GM23338 (cell line): ENCODE measurements around the gene OR10C1. TPM values are rescaled to one million over a fixed set of nuclear protein-coding genes. Genes with fewer than 3 reads are reported as not detected.
"Not testable (repeated sequence)": the region's sequence is repeated elsewhere in the genome, so short reads cannot be mapped to it uniquely, and the experiment has no call there.

ENCODE experiments used
- ATAC-seq: fragments of 200-7000 bp; cut with Tn5 transposase; 3 replicates; pipeline ENCODE4 v1.9.1; 2020
- DNase-seq: peaks from one replicate; pipeline ENCODE4 v3.0.0-alpha.2; 2015; ENCODE audit warnings: low spot score
- H2AFZ ChIP-seq: fragments of 200-600 bp; sonication (generic); 2 replicates; pipeline ENCODE4 v1.8.0; 2016; ENCODE audit warnings: antibody characterized with exemption, mild to moderate bottlenecking, moderate library complexity
- H3F3A ChIP-seq: fragments of 200-600 bp; sonication (generic); replicated peaks from 2 replicates; pipeline ENCODE4 v1.8.0; 2017; ENCODE audit warnings: antibody characterized with exemption, mixed run types, low read depth
- H3K27ac ChIP-seq: fragments of 200-600 bp; sonication (generic); 2 replicates; pipeline ENCODE4 v1.6.1; 2016; ENCODE audit warnings: low read depth
- H3K27me3 ChIP-seq: fragments of 200-600 bp; sonication (generic); 2 replicates; pipeline ENCODE4 v1.8.0; 2016; ENCODE audit warnings: mild to moderate bottlenecking, mixed run types, moderate library complexity; ENCODE audit not compliant: insufficient read depth
- H3K36me3 ChIP-seq: fragments of 200-600 bp; sonication (generic); 2 replicates; pipeline ENCODE4 v1.8.0; 2016; ENCODE audit warnings: mild to moderate bottlenecking; ENCODE audit not compliant: insufficient read depth
- H3K4me1 ChIP-seq: fragments of 200-600 bp; sonication (generic); 2 replicates; pipeline ENCODE4 v1.8.0; 2016; ENCODE audit warnings: mild to moderate bottlenecking, moderate library complexity; ENCODE audit not compliant: insufficient read depth
- H3K4me2 ChIP-seq: fragments of 200-600 bp; sonication (generic); 2 replicates; pipeline ENCODE4 v1.7.1; 2017; ENCODE audit warnings: mixed run types
- H3K4me3 ChIP-seq: fragments of 200-600 bp; sonication (generic); 2 replicates; pipeline ENCODE4 v1.6.1; 2016; ENCODE audit warnings: mixed run types
- H3K79me2 ChIP-seq: fragments of 200-600 bp; sonication (generic); replicated peaks from 2 replicates; pipeline ENCODE4 v1.8.0; 2017; ENCODE audit warnings: mild to moderate bottlenecking; ENCODE audit not compliant: insufficient read depth
- H3K9me2 ChIP-seq: fragments of 200-600 bp; sonication (generic); 2 replicates; pipeline ENCODE4 v1.8.0; 2017; ENCODE audit not compliant: insufficient read depth
- H4K20me1 ChIP-seq: fragments of 200-600 bp; sonication (generic); replicated peaks from 2 replicates; pipeline ENCODE4 v1.8.0; 2017; ENCODE audit warnings: mild to moderate bottlenecking; ENCODE audit not compliant: insufficient read depth
- H3K27ac Mint-ChIP-seq: 2 replicates; pipeline ENCODE4 v1.8.0; 2020; ENCODE audit warnings: inconsistent platforms, mild to moderate bottlenecking, moderate library complexity, mixed read lengths
- H3K27me3 Mint-ChIP-seq: 3 replicates; pipeline ENCODE4 v1.8.0; 2022; ENCODE audit warnings: low read depth, mild to moderate bottlenecking, moderate library complexity, mixed read lengths, inconsistent platforms; ENCODE audit not compliant: insufficient read depth, poor library complexity
- H3K36me3 Mint-ChIP-seq: 3 replicates; pipeline ENCODE4 v1.8.0; 2021; ENCODE audit warnings: low read depth, mild to moderate bottlenecking, inconsistent platforms, moderate library complexity, mixed read lengths
- H3K4me1 Mint-ChIP-seq: 3 replicates; pipeline ENCODE4 v1.8.0; 2020; ENCODE audit warnings: mild to moderate bottlenecking, inconsistent platforms, mixed read lengths
- H3K4me3 Mint-ChIP-seq: 3 replicates; pipeline ENCODE4 v1.8.0; 2021; ENCODE audit warnings: moderate library complexity, mild to moderate bottlenecking, inconsistent platforms, mixed read lengths
- H3K9me3 Mint-ChIP-seq: 3 replicates; pipeline ENCODE4 v1.8.0; 2020; ENCODE audit warnings: moderate library complexity, mild to moderate bottlenecking, inconsistent platforms, mixed read lengths
- EZH2 ChIP-seq: fragments of 200-600 bp; sonication (generic); IDR thresholded peaks from one replicate; pipeline ENCODE4 v1.8.0; 2017; ENCODE audit warnings: antibody characterized with exemption, mild to moderate bottlenecking, low read depth; ENCODE audit not compliant: unreplicated experiment
- JUNB ChIP-seq: IDR thresholded peaks from one replicate; pipeline ENCODE4 v1.6.1; 2016; ENCODE audit warnings: antibody characterized with exemption; ENCODE audit not compliant: unreplicated experiment
- NANOG ChIP-seq: IDR thresholded peaks from 2 replicates; pipeline ENCODE4 v1.6.1; 2016; ENCODE audit warnings: antibody characterized with exemption, borderline replicate concordance
- STAT1 ChIP-seq: IDR thresholded peaks from one replicate; pipeline ENCODE4 v1.6.1; 2016; ENCODE audit warnings: antibody characterized with exemption; ENCODE audit not compliant: unreplicated experiment
- polyA plus RNA-seq: library from polyadenylated mRNA; unstranded; fragments of >200 nt; fragmentation: Nextera tagmentation; extraction: Ambion mirVana; gene quantifications from 2 replicates; pipeline ENCODE4 v1.2.1, GENCODE V29; 2016
- total RNA-seq: library from RNA; depleted of rRNA; stranded (reverse); fragments of >200 nt; shearing (Covaris generic); gene quantifications from 2 replicates; pipeline ENCODE4 v1.2.3, GENCODE V29; 2014
- TF ChIP-seq, protein P1 (sequence below): fragments of 250-450 bp; sonication (Bioruptor Pico); IDR thresholded peaks from 2 replicates; pipeline ENCODE4 v1.5.0; 2020; ENCODE audit warnings: mild to moderate bottlenecking, moderate library complexity

The OR10C1 gene
- total and polyA plus RNA-seq, 2 experiments from 2014 or later = not detected

DNA sequence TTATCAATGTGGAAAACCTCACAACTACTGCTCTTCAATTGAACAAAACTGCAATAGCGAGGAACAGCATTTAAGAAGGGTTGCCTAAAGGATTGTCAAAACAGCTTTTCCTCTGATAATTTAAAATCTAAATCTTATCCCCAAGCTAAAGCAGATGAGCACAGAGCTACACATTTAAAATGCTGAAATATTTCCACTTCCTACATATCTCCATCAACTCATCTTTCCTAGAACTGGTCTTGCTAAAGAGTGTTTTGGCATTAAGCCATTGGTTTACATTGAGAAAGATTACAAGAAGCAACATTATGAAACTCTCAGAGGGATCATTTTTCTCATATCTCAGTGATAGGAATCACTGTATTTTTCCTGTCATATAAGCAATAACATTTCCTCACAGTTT is 3.6 kb downstream of the OR10C1 start (continued):
- no peak for TF ChIP-seq STAT1
- no peak for TF ChIP-seq JUNB
- TF ChIP-seq, protein P1, sequence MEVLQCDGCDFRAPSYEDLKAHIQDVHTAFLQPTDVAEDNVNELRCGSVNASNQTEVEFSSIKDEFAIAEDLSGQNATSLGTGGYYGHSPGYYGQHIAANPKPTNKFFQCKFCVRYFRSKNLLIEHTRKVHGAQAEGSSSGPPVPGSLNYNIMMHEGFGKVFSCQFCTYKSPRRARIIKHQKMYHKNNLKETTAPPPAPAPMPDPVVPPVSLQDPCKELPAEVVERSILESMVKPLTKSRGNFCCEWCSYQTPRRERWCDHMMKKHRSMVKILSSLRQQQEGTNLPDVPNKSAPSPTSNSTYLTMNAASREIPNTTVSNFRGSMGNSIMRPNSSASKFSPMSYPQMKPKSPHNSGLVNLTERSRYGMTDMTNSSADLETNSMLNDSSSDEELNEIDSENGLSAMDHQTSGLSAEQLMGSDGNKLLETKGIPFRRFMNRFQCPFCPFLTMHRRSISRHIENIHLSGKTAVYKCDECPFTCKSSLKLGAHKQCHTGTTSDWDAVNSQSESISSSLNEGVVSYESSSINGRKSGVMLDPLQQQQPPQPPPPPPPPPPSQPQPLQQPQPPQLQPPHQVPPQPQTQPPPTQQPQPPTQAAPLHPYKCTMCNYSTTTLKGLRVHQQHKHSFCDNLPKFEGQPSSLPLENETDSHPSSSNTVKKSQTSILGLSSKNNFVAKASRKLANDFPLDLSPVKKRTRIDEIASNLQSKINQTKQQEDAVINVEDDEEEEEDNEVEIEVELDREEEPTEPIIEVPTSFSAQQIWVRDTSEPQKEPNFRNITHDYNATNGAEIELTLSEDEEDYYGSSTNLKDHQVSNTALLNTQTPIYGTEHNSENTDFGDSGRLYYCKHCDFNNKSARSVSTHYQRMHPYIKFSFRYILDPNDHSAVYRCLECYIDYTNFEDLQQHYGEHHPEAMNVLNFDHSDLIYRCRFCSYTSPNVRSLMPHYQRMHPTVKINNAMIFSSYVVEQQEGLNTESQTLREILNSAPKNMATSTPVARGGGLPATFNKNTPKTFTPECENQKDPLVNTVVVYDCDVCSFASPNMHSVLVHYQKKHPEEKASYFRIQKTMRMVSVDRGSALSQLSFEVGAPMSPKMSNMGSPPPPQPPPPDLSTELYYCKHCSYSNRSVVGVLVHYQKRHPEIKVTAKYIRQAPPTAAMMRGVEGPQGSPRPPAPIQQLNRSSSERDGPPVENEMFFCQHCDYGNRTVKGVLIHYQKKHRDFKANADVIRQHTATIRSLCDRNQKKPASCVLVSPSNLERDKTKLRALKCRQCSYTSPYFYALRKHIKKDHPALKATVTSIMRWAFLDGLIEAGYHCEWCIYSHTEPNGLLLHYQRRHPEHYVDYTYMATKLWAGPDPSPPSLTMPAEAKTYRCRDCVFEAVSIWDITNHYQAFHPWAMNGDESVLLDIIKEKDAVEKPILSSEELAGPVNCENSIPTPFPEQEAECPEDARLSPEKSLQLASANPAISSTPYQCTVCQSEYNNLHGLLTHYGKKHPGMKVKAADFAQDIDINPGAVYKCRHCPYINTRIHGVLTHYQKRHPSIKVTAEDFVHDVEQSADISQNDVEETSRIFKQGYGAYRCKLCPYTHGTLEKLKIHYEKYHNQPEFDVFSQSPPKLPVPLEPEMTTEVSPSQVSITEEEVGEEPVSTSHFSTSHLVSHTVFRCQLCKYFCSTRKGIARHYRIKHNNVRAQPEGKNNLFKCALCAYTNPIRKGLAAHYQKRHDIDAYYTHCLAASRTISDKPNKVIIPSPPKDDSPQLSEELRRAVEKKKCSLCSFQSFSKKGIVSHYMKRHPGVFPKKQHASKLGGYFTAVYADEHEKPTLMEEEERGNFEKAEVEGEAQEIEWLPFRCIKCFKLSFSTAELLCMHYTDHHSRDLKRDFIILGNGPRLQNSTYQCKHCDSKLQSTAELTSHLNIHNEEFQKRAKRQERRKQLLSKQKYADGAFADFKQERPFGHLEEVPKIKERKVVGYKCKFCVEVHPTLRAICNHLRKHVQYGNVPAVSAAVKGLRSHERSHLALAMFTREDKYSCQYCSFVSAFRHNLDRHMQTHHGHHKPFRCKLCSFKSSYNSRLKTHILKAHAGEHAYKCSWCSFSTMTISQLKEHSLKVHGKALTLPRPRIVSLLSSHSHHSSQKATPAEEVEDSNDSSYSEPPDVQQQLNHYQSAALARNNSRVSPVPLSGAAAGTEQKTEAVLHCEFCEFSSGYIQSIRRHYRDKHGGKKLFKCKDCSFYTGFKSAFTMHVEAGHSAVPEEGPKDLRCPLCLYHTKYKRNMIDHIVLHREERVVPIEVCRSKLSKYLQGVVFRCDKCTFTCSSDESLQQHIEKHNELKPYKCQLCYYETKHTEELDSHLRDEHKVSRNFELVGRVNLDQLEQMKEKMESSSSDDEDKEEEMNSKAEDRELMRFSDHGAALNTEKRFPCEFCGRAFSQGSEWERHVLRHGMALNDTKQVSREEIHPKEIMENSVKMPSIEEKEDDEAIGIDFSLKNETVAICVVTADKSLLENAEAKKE = no peak
- TF ChIP-seq EZH2 = no peak
- TF ChIP-seq NANOG = no peak

DNA sequence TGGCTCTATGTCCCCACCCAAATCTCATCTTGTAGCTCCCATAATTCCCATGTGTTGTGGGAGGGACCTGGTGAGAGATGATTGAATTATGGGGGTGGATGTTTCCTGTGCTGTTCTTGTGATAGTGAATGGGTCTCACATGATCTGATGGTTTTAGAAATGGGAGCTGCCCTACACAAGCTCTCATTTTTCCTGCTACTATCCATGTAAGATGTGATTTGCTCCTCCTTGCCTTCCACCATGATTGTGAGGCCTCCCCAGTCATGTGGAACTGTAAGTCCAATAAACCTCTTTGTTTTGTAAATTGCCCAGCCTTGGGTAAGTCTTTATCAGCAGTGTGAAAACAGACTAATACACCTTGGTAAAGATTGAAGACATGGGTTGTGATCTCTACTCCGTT is 4.9 kb downstream of the OR10C1 start:
- H3K4me2 ChIP-seq, H3K27ac Mint-ChIP-seq: not testable (repeated sequence)

DNA sequence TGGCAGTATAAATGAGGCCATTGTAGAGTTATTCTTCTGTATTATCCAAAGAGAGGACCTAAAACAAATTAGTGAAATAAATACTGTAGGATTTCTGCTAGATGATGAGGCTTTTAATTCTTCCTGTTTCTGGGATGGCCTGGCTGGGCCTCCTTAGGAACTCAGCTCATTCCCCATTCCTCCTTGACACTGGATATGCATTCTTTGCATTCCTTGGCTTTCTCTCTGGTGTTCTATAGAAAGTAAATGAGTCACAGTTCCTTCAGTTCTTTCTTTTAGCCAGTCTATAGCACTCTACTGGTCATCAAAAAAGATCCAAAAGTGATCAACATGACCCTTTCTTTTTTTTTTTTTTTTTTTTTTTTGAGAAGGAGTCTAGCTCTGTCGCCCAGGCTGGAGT is 8.6 kb downstream of the OR10C1 start:
- peak; percentile 97 for ATAC-seq
- Mint-ChIP-seq H3K9me3 (peaks cover 15% of the 10 kb centered on the region), H3K4me3 (no peak overlapping the region)
- TF ChIP-seq, protein P1 = peak; percentile 84

More for the DNA sequence above, 4.9 kb downstream of the OR10C1 start:
- H2AFZ ChIP-seq, H3K79me2 ChIP-seq, H3K4me3 Mint-ChIP-seq, H3K36me3 ChIP-seq, ATAC-seq, H4K20me1 ChIP-seq, DNase-seq, H3K4me3 ChIP-seq, H3K27me3 ChIP-seq, H3F3A ChIP-seq, H3K27me3 Mint-ChIP-seq, H3K36me3 Mint-ChIP-seq, H3K27ac ChIP-seq: not testable (repeated sequence)
- H3K4me1 Mint-ChIP-seq = peaks cover 15% of the 10 kb centered on the region
- Histone ChIP-seq H3K9me2 (peaks cover 11% of the 10 kb centered on the region), H3K4me1 (peaks cover 15% of the 10 kb centered on the region)
- peaks cover 15% of the 10 kb centered on the region for H3K9me3 Mint-ChIP-seq

More for the DNA sequence above, 8.6 kb downstream of the OR10C1 start:
- Histone ChIP-seq H3K27ac (no peak overlapping the region), H3K9me2 (peaks cover 11% of the 10 kb centered on the region), H3K4me3 (no peak overlapping the region), H3K79me2 (no peaks in the 10 kb centered on the region), H3F3A (no peaks in the 10 kb centered on the region), H3K36me3 (no peaks in the 10 kb centered on the region), H4K20me1 (no peaks in the 10 kb centered on the region), H3K27me3 (no peaks in the 10 kb centered on the region), H3K4me1 (peaks cover 15% of the 10 kb centered on the region), H3K4me2 (peak overlapping the region; percentile 46), H2AFZ (no peak overlapping the region)
- peaks cover 3% of the 10 kb centered on the region; the same call in 1 of the 3 replicates for H3K36me3 Mint-ChIP-seq
- peaks cover 16% of the 10 kb centered on the region for H3K4me1 Mint-ChIP-seq
- H3K27me3 Mint-ChIP-seq = peaks cover 3% of the 10 kb centered on the region
- H3K27ac Mint-ChIP-seq = peak overlapping the region; percentile 42
- DNase-seq = peak; percentile 86
